Nephron progenitor cell (in vitro differentiated cells): ENCODE results near the gene OR52N4.

ENCODE experiments used
- DNase-seq: peaks from one replicate; pipeline ENCODE4 v3.0.0; 2021
- H3K27ac Mint-ChIP-seq: 2 replicates; pipeline ENCODE4 v1.8.0; 2021; ENCODE audit warnings: mild to moderate bottlenecking, moderate library complexity, mixed read lengths
- H3K27me3 Mint-ChIP-seq: 2 replicates; pipeline ENCODE4 v1.8.0; 2021; ENCODE audit warnings: mild to moderate bottlenecking, low read depth, mixed read lengths; ENCODE audit not compliant: poor library complexity
- H3K36me3 Mint-ChIP-seq: 2 replicates; pipeline ENCODE4 v1.8.0; 2021; ENCODE audit warnings: low read depth, mixed read lengths
- H3K4me1 Mint-ChIP-seq: 2 replicates; pipeline ENCODE4 v1.8.0; 2021; ENCODE audit warnings: mixed read lengths
- H3K4me3 Mint-ChIP-seq: 2 replicates; pipeline ENCODE4 v1.8.0; 2021; ENCODE audit warnings: mild to moderate bottlenecking, moderate library complexity, mixed read lengths
- H3K9me3 Mint-ChIP-seq: 2 replicates; pipeline ENCODE4 v1.8.0; 2021; ENCODE audit warnings: mild to moderate bottlenecking, moderate library complexity, mixed read lengths
- TF ChIP-seq, protein P1 (sequence below): fragments of 200-600 bp; sonication (generic); IDR thresholded peaks from 2 replicates; pipeline ENCODE4 v1.5.0; 2021; ENCODE audit warnings: antibody characterized with exemption

The OR52N4 gene

DNA sequence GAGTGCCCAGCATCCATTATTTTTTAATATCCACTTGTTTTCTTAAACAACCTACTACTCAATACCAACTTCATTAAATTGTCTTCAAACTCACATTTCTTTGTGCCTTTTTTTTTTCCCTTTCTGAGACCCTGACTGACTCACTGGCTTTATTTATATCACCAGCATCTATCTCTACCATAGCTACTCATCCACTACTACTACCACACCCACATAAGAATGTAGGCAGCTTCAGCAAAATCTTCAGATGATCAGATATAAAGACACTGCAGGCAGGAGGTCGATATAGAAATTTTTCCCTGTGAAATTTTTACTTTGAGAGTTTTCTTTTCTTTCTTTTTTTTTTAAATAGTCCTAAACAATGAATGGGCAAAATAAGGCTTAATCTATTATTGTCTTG is 15.6 kb upstream of the OR52N4 start:
- no peaks in the 10 kb centered on the region for H3K36me3 Mint-ChIP-seq
- DNase-seq, result no peak
- H3K9me3 Mint-ChIP-seq, result peaks cover 19% of the 10 kb centered on the region
- no peak overlapping the region for H3K4me3 Mint-ChIP-seq
- H3K27me3 Mint-ChIP-seq, result peaks cover 18% of the 10 kb centered on the region
- H3K4me1 Mint-ChIP-seq, result peaks cover 18% of the 10 kb centered on the region
- H3K27ac Mint-ChIP-seq, result no peak overlapping the region
- TF ChIP-seq, protein P1, sequence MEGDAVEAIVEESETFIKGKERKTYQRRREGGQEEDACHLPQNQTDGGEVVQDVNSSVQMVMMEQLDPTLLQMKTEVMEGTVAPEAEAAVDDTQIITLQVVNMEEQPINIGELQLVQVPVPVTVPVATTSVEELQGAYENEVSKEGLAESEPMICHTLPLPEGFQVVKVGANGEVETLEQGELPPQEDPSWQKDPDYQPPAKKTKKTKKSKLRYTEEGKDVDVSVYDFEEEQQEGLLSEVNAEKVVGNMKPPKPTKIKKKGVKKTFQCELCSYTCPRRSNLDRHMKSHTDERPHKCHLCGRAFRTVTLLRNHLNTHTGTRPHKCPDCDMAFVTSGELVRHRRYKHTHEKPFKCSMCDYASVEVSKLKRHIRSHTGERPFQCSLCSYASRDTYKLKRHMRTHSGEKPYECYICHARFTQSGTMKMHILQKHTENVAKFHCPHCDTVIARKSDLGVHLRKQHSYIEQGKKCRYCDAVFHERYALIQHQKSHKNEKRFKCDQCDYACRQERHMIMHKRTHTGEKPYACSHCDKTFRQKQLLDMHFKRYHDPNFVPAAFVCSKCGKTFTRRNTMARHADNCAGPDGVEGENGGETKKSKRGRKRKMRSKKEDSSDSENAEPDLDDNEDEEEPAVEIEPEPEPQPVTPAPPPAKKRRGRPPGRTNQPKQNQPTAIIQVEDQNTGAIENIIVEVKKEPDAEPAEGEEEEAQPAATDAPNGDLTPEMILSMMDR, result no peak

DNA sequence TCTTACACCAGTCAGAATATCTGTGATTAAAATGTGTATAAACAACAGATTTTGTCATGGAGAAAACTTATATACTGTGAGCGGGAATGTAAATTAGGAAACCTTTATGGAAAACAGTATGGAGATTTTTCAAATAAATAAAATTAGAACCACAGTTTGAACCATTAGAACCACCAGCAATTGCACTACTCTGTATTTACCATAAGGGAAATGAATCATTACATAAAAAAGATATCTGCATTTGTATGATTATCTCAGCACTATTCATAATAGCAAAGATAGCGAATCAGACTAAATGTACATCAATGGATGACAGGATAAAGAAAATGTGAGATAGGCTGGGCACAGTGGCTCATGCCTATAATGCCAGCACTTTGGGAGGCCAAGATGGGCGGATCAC is 7.4 kb upstream of the OR52N4 start:
- peaks cover 6% of the 10 kb centered on the region for H3K9me3 Mint-ChIP-seq
- H3K4me3 Mint-ChIP-seq, result no peak overlapping the region
- DNase-seq, result no peak
- no peaks in the 10 kb centered on the region for H3K4me1 Mint-ChIP-seq
- H3K27ac Mint-ChIP-seq, result no peak overlapping the region
- peaks cover 11% of the 10 kb centered on the region for H3K27me3 Mint-ChIP-seq
- TF ChIP-seq, protein P1, result no peak
- no peaks in the 10 kb centered on the region for H3K36me3 Mint-ChIP-seq

DNA sequence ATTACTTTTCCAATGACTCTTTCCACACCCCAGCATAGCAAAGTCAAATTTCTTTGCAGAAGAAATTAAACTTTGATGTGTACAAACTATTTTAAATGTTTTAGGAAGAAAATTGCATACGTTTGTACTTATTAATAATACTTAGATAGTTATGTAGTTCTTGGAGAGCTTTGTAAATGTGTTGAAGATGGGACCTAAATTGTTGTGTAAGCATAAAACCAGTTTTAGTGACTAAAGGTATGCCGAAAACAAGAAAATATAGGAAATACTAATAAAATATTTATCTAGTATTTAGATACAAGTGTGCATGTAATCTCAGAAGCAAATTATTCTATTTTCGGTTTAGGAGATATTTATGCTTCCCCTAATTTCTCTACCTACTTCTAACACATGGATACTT is 4.2 kb upstream of the OR52N4 start:
- H3K4me3 Mint-ChIP-seq, result no peak overlapping the region
- no peak overlapping the region for H3K27ac Mint-ChIP-seq
- no peaks in the 10 kb centered on the region for H3K4me1 Mint-ChIP-seq
- DNase-seq, result no peak
- no peaks in the 10 kb centered on the region for H3K27me3 Mint-ChIP-seq
- TF ChIP-seq, protein P1, result no peak
- H3K36me3 Mint-ChIP-seq, result no peaks in the 10 kb centered on the region
- no peaks in the 10 kb centered on the region for H3K9me3 Mint-ChIP-seq

DNA sequence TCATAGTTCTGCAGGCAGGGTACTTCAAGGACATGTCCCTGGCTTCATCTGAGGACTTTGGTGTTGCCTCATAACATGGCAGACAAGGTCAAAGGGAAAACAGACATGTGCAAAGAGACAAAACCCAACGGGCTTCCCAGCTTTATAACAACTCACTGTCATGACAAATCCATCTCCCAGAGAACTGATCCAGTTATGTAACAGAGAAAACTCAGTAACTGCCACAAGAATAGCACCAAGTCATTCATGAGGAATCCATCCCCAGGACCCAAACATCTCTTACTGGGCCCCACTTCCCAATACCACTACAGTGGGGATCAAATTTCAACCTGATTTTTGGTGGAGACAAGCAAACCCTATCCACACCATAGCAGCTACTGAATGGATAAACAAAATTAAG is 13.0 kb downstream of the OR52N4 start:
- no peaks in the 10 kb centered on the region for H3K4me1 Mint-ChIP-seq
- no peaks in the 10 kb centered on the region for H3K27me3 Mint-ChIP-seq
- H3K4me3 Mint-ChIP-seq, result no peak overlapping the region
- no peak overlapping the region for H3K27ac Mint-ChIP-seq
- H3K9me3 Mint-ChIP-seq, result no peaks in the 10 kb centered on the region
- DNase-seq, result no peak
- TF ChIP-seq, protein P1, result no peak
- H3K36me3 Mint-ChIP-seq, result no peaks in the 10 kb centered on the region

DNA sequence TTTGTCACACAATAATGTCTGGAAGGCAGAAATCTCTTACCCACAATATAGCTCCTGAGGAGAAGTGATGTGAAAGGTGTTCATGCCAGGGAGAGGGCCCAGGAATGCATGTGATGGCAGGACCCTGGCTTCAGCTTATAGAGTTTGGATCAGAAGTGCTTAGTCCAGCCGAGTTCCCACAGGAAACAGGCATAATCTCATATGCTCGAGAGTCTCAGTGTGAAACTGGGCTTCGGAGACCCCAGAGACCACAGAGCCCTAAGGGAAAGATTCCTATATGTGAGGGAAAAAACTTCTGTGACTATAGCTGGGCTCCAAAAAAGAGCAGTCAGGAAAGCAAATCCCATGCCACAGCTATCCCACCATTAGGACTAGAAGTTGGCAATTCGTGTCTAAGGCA is 29.2 kb downstream of the OR52N4 start, which contains the start of gene OR52N5:
TSS of gene OR52N5 (minus strand) at position 101 of the 400 bp plus-strand sequence. CDS start 4,721 bp downstream, outside the sequence.
- DNase-seq, result no peak
- Mint-ChIP-seq H3K4me3 (no peak within 1 kb of the TSS), H3K27me3 (peaks cover 14% of the 10 kb centered on the region), H3K9me3 (no peaks in the 10 kb centered on the region), H3K4me1 (no peaks in the 10 kb centered on the region), H3K27ac (no peak within 1 kb of the TSS), H3K36me3 (no peaks in the 10 kb centered on the region)
- TF ChIP-seq, protein P1, result no peak

DNA sequence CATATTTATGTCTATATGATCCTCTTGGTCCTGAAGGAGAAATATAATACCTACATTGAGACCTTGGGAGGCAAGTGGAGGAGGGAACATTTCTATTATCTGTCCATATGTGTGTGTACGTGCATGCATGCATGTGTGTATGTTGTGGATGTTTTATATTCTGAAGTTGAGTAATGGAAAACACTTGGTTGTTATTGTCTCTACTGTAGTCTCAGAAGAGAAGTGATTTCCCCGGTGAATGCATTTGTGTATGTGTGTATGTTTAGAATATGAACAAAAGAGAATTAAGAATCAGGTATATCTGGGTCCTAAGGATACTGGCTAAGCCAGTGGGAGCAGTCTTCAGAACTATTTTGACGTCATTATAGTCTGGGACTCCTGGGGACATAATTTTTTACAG is 37.1 kb downstream of the OR52N4 start, which contains the start of gene OR52N1:
TSS of gene OR52N1 (minus strand) at position 101 of the 400 bp plus-strand sequence. CDS start 2,449 bp downstream, outside the sequence.
- Mint-ChIP-seq H3K4me1 (no peaks in the 10 kb centered on the region), H3K4me3 (no peak within 1 kb of the TSS), H3K36me3 (no peaks in the 10 kb centered on the region), H3K9me3 (no peaks in the 10 kb centered on the region), H3K27me3 (peaks cover 18% of the 10 kb centered on the region), H3K27ac (no peak within 1 kb of the TSS)
- no peak for DNase-seq
- TF ChIP-seq, protein P1, result no peak
